CD14-positive monocyte (primary cell): ENCODE results near the gene DPEP2NB. TPM values are rescaled to one million over a fixed set of nuclear protein-coding genes. Genes with fewer than 3 reads are reported as not detected.
A peak's percentile ranks its signal among the peaks of the same experiment; 100 is the strongest.

Experiments used
- DNase-seq, 3 donors: peaks; one replicate each; pipeline ENCODE4 v3.0.0-alpha.2; 2011 to 2022
- H2AFZ ChIP-seq: 2 replicates; pipeline ENCODE4 v1.6.0; 2012; ENCODE audit warnings: mild to moderate bottlenecking, low read depth, low read length, inconsistent platforms; ENCODE audit not compliant: insufficient read depth, poor library complexity, severe bottlenecking
- H3K27ac ChIP-seq, 2 donors: 1 replicate in 1 of 2; 2 replicates in 1 of 2; pipeline ENCODE4 v1.5.1; 2012 to 2013; ENCODE audit warnings: low read length in 2 of 2, control low read depth in 1 of 2, inconsistent platforms in 1 of 2, low read depth in 1 of 2, mild to moderate bottlenecking in 1 of 2
- H3K27me3 ChIP-seq, 2 donors: one replicate each; pipeline versions ENCODE4 v1.6.0 to v1.6.1; 2011 to 2013; ENCODE audit warnings: low read length in 2 of 2; ENCODE audit not compliant: control insufficient read depth in 2 of 2, insufficient read depth in 2 of 2
- H3K36me3 ChIP-seq, 2 donors: replicated peaks in 1 of 2; 1 replicate in 1 of 2; 2 replicates in 1 of 2; pipeline versions ENCODE4 v1.5.1 to v1.6.1; 2012 to 2013; ENCODE audit warnings: low read length in 2 of 2, control low read depth in 1 of 2, inconsistent platforms in 1 of 2, mild to moderate bottlenecking in 1 of 2; ENCODE audit not compliant: insufficient read depth in 2 of 2, control insufficient read depth in 1 of 2
- H3K4me1 ChIP-seq, 2 donors: 1 replicate in 1 of 2; 2 replicates in 1 of 2; pipeline versions ENCODE4 v1.5.1 to v1.6.1; 2012 to 2013; ENCODE audit warnings: low read length in 2 of 2, control low read depth in 1 of 2, inconsistent platforms in 1 of 2, mild to moderate bottlenecking in 1 of 2, moderate library complexity in 1 of 2; ENCODE audit not compliant: insufficient read depth in 2 of 2, control insufficient read depth in 1 of 2
- H3K4me2 ChIP-seq: replicated peaks from 2 replicates; pipeline ENCODE3; 2012; ENCODE audit warnings: low read length, moderate library complexity, mild to moderate bottlenecking; ENCODE audit not compliant: poor library complexity, severe bottlenecking; ENCODE audit errors: extremely low read depth
- H3K4me3 ChIP-seq, 3 experiments: fragments of 200-600 bp in 1 of 3; sonication (generic) in 1 of 3; replicated peaks in 1 of 3; 1 replicate in 2 of 3; 2 replicates in 1 of 3; pipeline ENCODE4 v1.5.1; 2011 to 2013; ENCODE audit warnings: low read length in 3 of 3, mild to moderate bottlenecking in 3 of 3, control low read depth in 2 of 3, low read depth in 2 of 3, inconsistent platforms in 1 of 3, moderate library complexity in 1 of 3
- H3K79me2 ChIP-seq: 2 replicates; pipeline ENCODE4 v1.6.0; 2012; ENCODE audit warnings: mild to moderate bottlenecking, control low read depth, inconsistent platforms, low read length, moderate library complexity; ENCODE audit not compliant: insufficient read depth
- H3K9ac ChIP-seq: 2 replicates; pipeline ENCODE4 v1.6.0; 2017; ENCODE audit warnings: low read length, mild to moderate bottlenecking; ENCODE audit not compliant: insufficient read depth, poor library complexity, severe bottlenecking
- H3K9me3 ChIP-seq, 2 donors: replicated peaks in 1 of 2; 1 replicate in 1 of 2; 2 replicates in 1 of 2; pipeline versions ENCODE4 v1.5.1 to v1.6.1; 2012 to 2013; ENCODE audit warnings: low read length in 2 of 2, control low read depth in 1 of 2; ENCODE audit not compliant: control insufficient read depth in 1 of 2, insufficient read depth in 1 of 2
- H4K20me1 ChIP-seq: 2 replicates; pipeline ENCODE4 v1.6.0; 2012; ENCODE audit warnings: mild to moderate bottlenecking, low read length, control low read depth, moderate library complexity; ENCODE audit not compliant: insufficient read depth
- H3K27ac Mint-ChIP-seq, 7 donors: one replicate each; pipeline ENCODE4 v1.8.0; 2020; ENCODE audit warnings: mild to moderate bottlenecking in 7 of 7, mixed read lengths in 7 of 7, moderate library complexity in 6 of 7, inconsistent platforms in 2 of 7
- H3K27me3 Mint-ChIP-seq, 3 donors: one replicate each; pipeline ENCODE4 v1.8.0; 2021 to 2022; ENCODE audit warnings: low read depth in 3 of 3, mild to moderate bottlenecking in 3 of 3, mixed read lengths in 3 of 3, moderate library complexity in 3 of 3, inconsistent platforms in 1 of 3
- H3K36me3 Mint-ChIP-seq, 2 donors: one replicate each; pipeline ENCODE4 v1.8.0; 2020; ENCODE audit warnings: mixed read lengths in 2 of 2, inconsistent platforms in 1 of 2, mild to moderate bottlenecking in 1 of 2
- H3K4me1 Mint-ChIP-seq: one replicate; pipeline ENCODE4 v1.8.0; 2020; ENCODE audit warnings: mild to moderate bottlenecking, mixed read lengths
- H3K4me3 Mint-ChIP-seq, 2 donors: one replicate each; pipeline ENCODE4 v1.8.0; 2020; ENCODE audit warnings: mild to moderate bottlenecking in 2 of 2, mixed read lengths in 2 of 2, moderate library complexity in 1 of 2
- H3K9me3 Mint-ChIP-seq, 7 donors: one replicate each; pipeline ENCODE4 v1.8.0; 2020 to 2022; ENCODE audit warnings: mixed read lengths in 7 of 7, mild to moderate bottlenecking in 6 of 7, moderate library complexity in 6 of 7, inconsistent platforms in 2 of 7
- WGBS: methylation state at CpG from one replicate; pipeline ENCODE4 v1.1.5; 2013; ENCODE audit warnings: missing lambda C conversion rate; ENCODE audit not compliant: insufficient coverage; 5-methylcytosine and 5-hydroxymethylcytosine counted together
- intact Hi-C, 2 donors: fragments of 100-400 bp; cut with micrococcal nuclease; formaldehyde crosslinking; loops; one replicate each; pipeline versions ENCODE4 v1.15.0 to v1.15.1; 2023
- polyA plus RNA-seq, 3 donors: library from polyadenylated mRNA; depleted of rRNA in 1 of 3; unstranded in 2 of 3; stranded (reverse) in 1 of 3; fragments of 300-500 nt in 2 of 3; fragments of >200 nt in 1 of 3; fragmentation: Illumina TruSeq in 2 of 3; gene quantifications; 1 replicate in 2 of 3; 2 replicates in 1 of 3; pipeline ENCODE4 v1.2.3, GENCODE V29; 2012 to 2021
- TF ChIP-seq, protein P1 (sequence below): fragments of 200-600 bp; IDR thresholded peaks from one replicate; pipeline ENCODE4 v1.8.0; 2022; ENCODE audit warnings: antibody characterized with exemption, mild to moderate bottlenecking

Gene DPEP2NB
- polyA plus RNA-seq, 3 donors: not detected

DNA sequence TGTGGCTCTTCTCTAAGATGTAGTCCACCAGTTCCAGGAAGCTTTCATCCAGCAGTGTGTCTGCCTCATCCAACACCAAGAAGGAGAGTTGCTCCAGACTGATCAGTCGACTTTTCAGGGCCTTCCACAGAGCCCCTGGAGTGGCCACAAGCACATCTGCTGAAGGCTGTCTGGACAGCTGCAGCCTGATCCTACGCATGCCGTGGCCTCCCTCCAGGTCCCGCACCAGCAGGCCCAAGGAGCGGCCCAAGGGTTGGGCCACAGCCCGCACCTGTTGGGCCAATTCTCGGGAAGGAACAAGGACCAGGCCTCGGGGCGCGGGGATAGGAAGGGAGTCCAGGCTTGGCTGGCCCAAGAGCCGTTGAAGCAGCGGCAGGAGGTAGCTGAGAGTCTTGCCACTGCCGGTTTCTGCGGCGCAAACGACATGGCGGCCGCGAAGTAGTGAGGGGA lies 6.6 kb upstream of the DPEP2NB start:
- Histone ChIP-seq H3K36me3 (peaks cover 10 to 31% of the 10 kb centered on the region in 2 donors), H3K4me2 (peak overlapping the region; percentile 98), H3K9ac (peak overlapping the region; percentile 97), H3K4me1 (peaks cover 25 to 30% of the 10 kb centered on the region in 2 donors), H2AFZ (peak overlapping the region; percentile 85), H3K27ac (peak overlapping the region; percentile 80 to 95), H4K20me1 (no peaks in the 10 kb centered on the region), H3K4me3 (peak overlapping the region; percentile 83 to 96 (median 83)), H3K9me3 (no peaks in the 10 kb centered on the region), H3K27me3 (no peaks in the 10 kb centered on the region), H3K79me2 (peaks cover 45% of the 10 kb centered on the region)
- TF ChIP-seq, protein P1, sequence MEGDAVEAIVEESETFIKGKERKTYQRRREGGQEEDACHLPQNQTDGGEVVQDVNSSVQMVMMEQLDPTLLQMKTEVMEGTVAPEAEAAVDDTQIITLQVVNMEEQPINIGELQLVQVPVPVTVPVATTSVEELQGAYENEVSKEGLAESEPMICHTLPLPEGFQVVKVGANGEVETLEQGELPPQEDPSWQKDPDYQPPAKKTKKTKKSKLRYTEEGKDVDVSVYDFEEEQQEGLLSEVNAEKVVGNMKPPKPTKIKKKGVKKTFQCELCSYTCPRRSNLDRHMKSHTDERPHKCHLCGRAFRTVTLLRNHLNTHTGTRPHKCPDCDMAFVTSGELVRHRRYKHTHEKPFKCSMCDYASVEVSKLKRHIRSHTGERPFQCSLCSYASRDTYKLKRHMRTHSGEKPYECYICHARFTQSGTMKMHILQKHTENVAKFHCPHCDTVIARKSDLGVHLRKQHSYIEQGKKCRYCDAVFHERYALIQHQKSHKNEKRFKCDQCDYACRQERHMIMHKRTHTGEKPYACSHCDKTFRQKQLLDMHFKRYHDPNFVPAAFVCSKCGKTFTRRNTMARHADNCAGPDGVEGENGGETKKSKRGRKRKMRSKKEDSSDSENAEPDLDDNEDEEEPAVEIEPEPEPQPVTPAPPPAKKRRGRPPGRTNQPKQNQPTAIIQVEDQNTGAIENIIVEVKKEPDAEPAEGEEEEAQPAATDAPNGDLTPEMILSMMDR: no peak
- peak overlapping the region; percentile 94 to 100 for H3K4me3 Mint-ChIP-seq
- no peaks in the 10 kb centered on the region for H3K9me3 Mint-ChIP-seq
- H3K27me3 Mint-ChIP-seq: peaks cover 0 to 2% (median 0%) of the 10 kb centered on the region in 3 donors
- H3K36me3 Mint-ChIP-seq: peaks cover 23 to 34% of the 10 kb centered on the region in 2 donors
- peaks cover 25% of the 10 kb centered on the region for H3K4me1 Mint-ChIP-seq
- intact Hi-C loops: loop anchor here in 1 of 2 donors (2.0 kb wide), 1 partner anchor 16 kb away; no protein-coding TSS in a partner anchor
- 12% methylated on average over 19 of the region's 19 CpGs for WGBS
- DNase-seq: no peak
- peak overlapping the region; percentile 92 to 99 (median 96) for H3K27ac Mint-ChIP-seq

DNA sequence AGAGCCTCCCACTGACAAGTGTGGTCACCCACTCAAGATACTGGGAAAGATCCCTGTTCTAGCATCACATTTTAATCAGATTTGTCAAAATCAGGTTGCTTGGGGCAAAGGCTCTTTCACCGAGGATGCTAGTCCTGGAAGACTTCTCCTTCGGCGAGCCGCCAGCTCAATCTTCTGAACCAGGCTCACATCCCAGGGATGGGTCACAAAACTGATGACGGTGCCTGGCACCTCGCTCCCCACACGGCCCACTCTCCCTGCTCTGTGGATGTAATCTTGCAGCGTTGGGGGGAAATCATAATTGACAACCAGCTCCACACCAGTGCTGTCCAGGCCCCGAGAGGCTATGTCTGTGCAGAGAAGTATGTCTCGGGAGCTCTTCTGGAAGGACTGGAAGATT lies 5.8 kb upstream of the DPEP2NB start:
- Histone ChIP-seq H4K20me1 (no peaks in the 10 kb centered on the region), H3K27ac (peak overlapping the region in 1 of 2 donors; percentile 95), H3K27me3 (no peaks in the 10 kb centered on the region), H3K4me1 (peaks cover 25 to 30% of the 10 kb centered on the region in 2 donors), H2AFZ (no peak overlapping the region), H3K9ac (no peak overlapping the region), H3K4me3 (peak overlapping the region in 1 of 3 experiments; percentile 96), H3K9me3 (no peaks in the 10 kb centered on the region), H3K36me3 (peaks cover 7 to 23% of the 10 kb centered on the region in 2 donors), H3K4me2 (peak overlapping the region; percentile 98), H3K79me2 (peaks cover 42% of the 10 kb centered on the region)
- Mint-ChIP-seq H3K4me3 (peak overlapping the region in 1 of 2 donors; percentile 39), H3K27me3 (peaks cover 0 to 2% (median 0%) of the 10 kb centered on the region in 3 donors), H3K27ac (peak overlapping the region in 4 of 7 donors; percentile 32 to 96 (median 54)), H3K9me3 (no peaks in the 10 kb centered on the region), H3K4me1 (peaks cover 25% of the 10 kb centered on the region), H3K36me3 (peaks cover 16 to 26% of the 10 kb centered on the region in 2 donors)
- no peak for DNase-seq
- TF ChIP-seq, protein P1: no peak
- WGBS: 92% methylated on average over 8 of the region's 10 CpGs
- intact Hi-C loops: no loop called here
